ENCODE measurements around the gene SRSF10.
"Not testable (repeated sequence)": the region's sequence is repeated elsewhere in the genome, so short reads cannot be mapped to it uniquely, and the experiment has no call there.

The SRSF10 gene

GRCh38 chr1:23979881-23980727, at the start of gene SRSF10:
TSS of gene SRSF10 (minus strand) at chr1:23980327. CDS start at chr1:23980255, 72 bp downstream.
- DNase-seq, result peak; percentile 96

- DNase-seq, result no peak
Measured at GRCh38 chr1:24027838-24028468, 47.8 kb upstream of the SRSF10 start.

- DNase-seq, result no peak
Measured at GRCh38 chr1:24022581-24023361, 42.6 kb upstream of the SRSF10 start.

GRCh38 chr1:24021403-24022266, 41.5 kb upstream of the SRSF10 start:
- DNase-seq, result no peak

- no peak for DNase-seq
Measured at GRCh38 chr1:24020470-24020869, 40.3 kb upstream of the SRSF10 start.

- no peak for DNase-seq
Measured at GRCh38 chr1:24020025-24020424, 39.9 kb upstream of the SRSF10 start.

- DNase-seq, result no peak
Measured at GRCh38 chr1:24018611-24019580, 38.8 kb upstream of the SRSF10 start.

- DNase-seq, result no peak
Measured at GRCh38 chr1:24015221-24016210, 35.4 kb upstream of the SRSF10 start.

GRCh38 chr1:24012878-24013277, 32.8 kb upstream of the SRSF10 start:
- DNase-seq, result not testable (repeated sequence)

GRCh38 chr1:24010650-24011049, 30.5 kb upstream of the SRSF10 start:
- DNase-seq, result no peak

- no peak for DNase-seq
Measured at GRCh38 chr1:24009406-24009805, 29.3 kb upstream of the SRSF10 start.

- DNase-seq, result not testable (repeated sequence)
Measured at GRCh38 chr1:24008574-24009184, 28.6 kb upstream of the SRSF10 start.

- no peak for DNase-seq
Measured at GRCh38 chr1:24007079-24007478, 27.0 kb upstream of the SRSF10 start.

GRCh38 chr1:24005163-24005562, 25.0 kb upstream of the SRSF10 start:
- DNase-seq, result no peak

GRCh38 chr1:24004132-24004531, 24.0 kb upstream of the SRSF10 start:
- no peak for DNase-seq

GRCh38 chr1:24003331-24003972, 23.3 kb upstream of the SRSF10 start:
- DNase-seq, result no peak

- DNase-seq, result no peak
Measured at GRCh38 chr1:24002695-24003094, 22.6 kb upstream of the SRSF10 start.

- DNase-seq, result no peak
Measured at GRCh38 chr1:23999156-23999671, 19.1 kb upstream of the SRSF10 start.

- no peak for DNase-seq
Measured at GRCh38 chr1:23997812-23998211, 17.7 kb upstream of the SRSF10 start.
